ENCODE data around the gene HRH3.

HRH3 gene

GRCh38 chr20:62263396-62263795 lies 43.3 kb upstream of the HRH3 start:
- H3K27ac ChIP-seq (ENCODE audit: low read length, poor library complexity, severe bottlenecking) = no peak overlapping the region
- DNase-seq = no peak
- H3K9ac ChIP-seq (ENCODE audit: low read length) = no peak overlapping the region
- no peaks in the 10 kb centered on the region for H3K27me3 ChIP-seq (ENCODE audit: control insufficient read depth in 1 of 2, insufficient read depth in 1 of 2, low read length in 2 of 2)
- WGBS = 99% methylated on average over 14 of the region's 14 CpGs
- H3K4ac ChIP-seq (ENCODE audit: low read depth in 1 of 2, low read length in 2 of 2) = no peak overlapping the region
- H3K79me1 ChIP-seq (replicated peaks; ENCODE audit: low read length, poor library complexity, severe bottlenecking) = peaks cover 52% of the 10 kb centered on the region
- no peak overlapping the region for H4K91ac ChIP-seq (ENCODE audit: low read length)
- H3K9me3 ChIP-seq (ENCODE audit: control insufficient read depth, low read length) = peaks cover 12% of the 10 kb centered on the region
- H2AK5ac ChIP-seq (ENCODE audit: low read length, severe bottlenecking) = no peak overlapping the region
- no peak overlapping the region for H3K18ac ChIP-seq (ENCODE audit: low read depth in 1 of 2, low read length in 2 of 2)
- H2BK120ac ChIP-seq (ENCODE audit: low read depth, low read length) = no peak overlapping the region
- H2AFZ ChIP-seq (ENCODE audit: low read depth, low read length) = no peak overlapping the region
- H3K4me1 ChIP-seq (ENCODE audit: control insufficient read depth, insufficient read depth, low read depth, low read length) = peaks cover 7% of the 10 kb centered on the region
- H2BK15ac ChIP-seq (ENCODE audit: low read depth, poor library complexity, severe bottlenecking) = no peak overlapping the region
- H3K4me2 ChIP-seq (ENCODE audit: low read length, poor library complexity, severe bottlenecking) = no peak overlapping the region
- H2BK5ac ChIP-seq (ENCODE audit: low read depth, low read length, poor library complexity, severe bottlenecking) = no peak overlapping the region
- no peak overlapping the region for H3K14ac ChIP-seq (ENCODE audit: low read length in 2 of 2)
- H3K23ac ChIP-seq (ENCODE audit: low read length in 2 of 2) = no peak overlapping the region
- H4K8ac ChIP-seq (ENCODE audit: low read length) = no peak overlapping the region
- no peak overlapping the region for H3K4me3 ChIP-seq (ENCODE audit: insufficient read depth in 1 of 2, low read depth in 1 of 2, low read length in 2 of 2)
- no peak overlapping the region for H2BK12ac ChIP-seq (ENCODE audit: low read length in 2 of 2)
- peaks cover 70 to 78% of the 10 kb centered on the region in 2 experiments for H3K36me3 ChIP-seq (ENCODE audit: control insufficient read depth in 1 of 2, insufficient read depth in 2 of 2, low read depth in 1 of 2, low read length in 2 of 2)

GRCh38 chr20:62262064-62262463 lies 42.0 kb upstream of the HRH3 start:
- Histone ChIP-seq H3K27me3 (ENCODE audit: control insufficient read depth in 1 of 2, insufficient read depth in 1 of 2, low read length in 2 of 2) (no peaks in the 10 kb centered on the region), H2AK5ac (ENCODE audit: low read length, severe bottlenecking) (no peak overlapping the region), H4K91ac (ENCODE audit: low read length) (no peak overlapping the region), H3K9ac (ENCODE audit: low read length) (no peak overlapping the region), H3K18ac (ENCODE audit: low read depth in 1 of 2, low read length in 2 of 2) (no peak overlapping the region), H2BK12ac (ENCODE audit: low read length in 2 of 2) (no peak overlapping the region), H3K4me2 (ENCODE audit: low read length, poor library complexity, severe bottlenecking) (no peak overlapping the region), H3K9me3 (ENCODE audit: control insufficient read depth, low read length) (peaks cover 12% of the 10 kb centered on the region), H3K4ac (ENCODE audit: low read depth in 1 of 2, low read length in 2 of 2) (no peak overlapping the region), H2BK120ac (ENCODE audit: low read depth, low read length) (no peak overlapping the region), H3K79me1 (replicated peaks; ENCODE audit: low read length, poor library complexity, severe bottlenecking) (peaks cover 56% of the 10 kb centered on the region), H3K14ac (ENCODE audit: low read length in 2 of 2) (no peak overlapping the region), H2BK5ac (ENCODE audit: low read depth, low read length, poor library complexity, severe bottlenecking) (no peak overlapping the region), H2BK15ac (ENCODE audit: low read depth, poor library complexity, severe bottlenecking) (no peak overlapping the region), H3K27ac (ENCODE audit: low read length, poor library complexity, severe bottlenecking) (no peak overlapping the region), H3K4me3 (ENCODE audit: insufficient read depth in 1 of 2, low read depth in 1 of 2, low read length in 2 of 2) (no peak overlapping the region), H4K8ac (ENCODE audit: low read length) (no peak overlapping the region), H2AFZ (ENCODE audit: low read depth, low read length) (no peak overlapping the region), H3K23ac (ENCODE audit: low read length in 2 of 2) (no peak overlapping the region), H3K4me1 (ENCODE audit: control insufficient read depth, insufficient read depth, low read depth, low read length) (peaks cover 8% of the 10 kb centered on the region), H3K36me3 (ENCODE audit: control insufficient read depth in 1 of 2, insufficient read depth in 2 of 2, low read depth in 1 of 2, low read length in 2 of 2) (peaks cover 69 to 80% of the 10 kb centered on the region in 2 experiments)
- 97% methylated on average over 10 of the region's 10 CpGs for WGBS
- no peak for DNase-seq

DNA sequence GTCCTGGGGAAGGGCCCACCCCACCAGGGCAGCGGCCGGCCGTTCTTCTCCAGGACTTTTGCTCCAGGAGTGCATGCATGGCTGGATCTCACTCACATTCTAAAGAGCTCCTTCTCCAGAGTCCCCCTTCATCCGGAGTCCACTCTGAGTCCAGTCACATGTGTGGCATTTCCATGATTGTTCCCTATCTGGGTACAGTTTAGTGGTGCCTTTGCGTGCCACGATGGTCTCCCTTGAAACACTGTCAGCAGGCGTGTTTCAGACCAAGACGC lies 39.2 kb upstream of the HRH3 start:
- H3K4me1 ChIP-seq (ENCODE audit: control insufficient read depth, insufficient read depth, low read depth, low read length) = peaks cover 11% of the 10 kb centered on the region
- H4K91ac ChIP-seq (ENCODE audit: low read length) = no peak overlapping the region
- H3K14ac ChIP-seq (ENCODE audit: low read length in 2 of 2) = no peak overlapping the region
- H2BK5ac ChIP-seq (ENCODE audit: low read depth, low read length, poor library complexity, severe bottlenecking) = no peak overlapping the region
- H3K18ac ChIP-seq (ENCODE audit: low read depth in 1 of 2, low read length in 2 of 2) = no peak overlapping the region
- peaks cover 60% of the 10 kb centered on the region for H3K79me1 ChIP-seq (replicated peaks; ENCODE audit: low read length, poor library complexity, severe bottlenecking)
- no peak overlapping the region for H2BK120ac ChIP-seq (ENCODE audit: low read depth, low read length)
- no peaks in the 10 kb centered on the region for H3K9me3 ChIP-seq (ENCODE audit: control insufficient read depth, low read length)
- no peak overlapping the region for H3K4me3 ChIP-seq (ENCODE audit: insufficient read depth in 1 of 2, low read depth in 1 of 2, low read length in 2 of 2)
- no peak overlapping the region for H2BK15ac ChIP-seq (ENCODE audit: low read depth, poor library complexity, severe bottlenecking)
- H2BK12ac ChIP-seq (ENCODE audit: low read length in 2 of 2) = no peak overlapping the region
- no peak for DNase-seq
- H2AK5ac ChIP-seq (ENCODE audit: low read length, severe bottlenecking) = no peak overlapping the region
- no peaks in the 10 kb centered on the region for H3K27me3 ChIP-seq (ENCODE audit: control insufficient read depth in 1 of 2, insufficient read depth in 1 of 2, low read length in 2 of 2)
- no peak overlapping the region for H3K27ac ChIP-seq (ENCODE audit: low read length, poor library complexity, severe bottlenecking)
- no peak overlapping the region for H3K23ac ChIP-seq (ENCODE audit: low read length in 2 of 2)
- peaks cover 51 to 72% of the 10 kb centered on the region in 2 experiments for H3K36me3 ChIP-seq (ENCODE audit: control insufficient read depth in 1 of 2, insufficient read depth in 2 of 2, low read depth in 1 of 2, low read length in 2 of 2)
- no peak overlapping the region for H3K4me2 ChIP-seq (ENCODE audit: low read length, poor library complexity, severe bottlenecking)
- peak overlapping the region; percentile 77 for H3K9ac ChIP-seq (ENCODE audit: low read length)
- no peak overlapping the region for H3K4ac ChIP-seq (ENCODE audit: low read depth in 1 of 2, low read length in 2 of 2)
- H2AFZ ChIP-seq (ENCODE audit: low read depth, low read length) = no peak overlapping the region
- 99% methylated on average over 8 of the region's 8 CpGs for WGBS
- no peak overlapping the region for H4K8ac ChIP-seq (ENCODE audit: low read length)

GRCh38 chr20:62258499-62259293 lies 38.6 kb upstream of the HRH3 start:
- Histone ChIP-seq H3K36me3 (ENCODE audit: control insufficient read depth in 1 of 2, insufficient read depth in 2 of 2, low read depth in 1 of 2, low read length in 2 of 2) (peaks cover 46 to 71% of the 10 kb centered on the region in 2 experiments), H2AK5ac (ENCODE audit: low read length, severe bottlenecking) (no peak overlapping the region), H3K9ac (ENCODE audit: low read length) (peak overlapping the region; percentile 77), H3K4me2 (ENCODE audit: low read length, poor library complexity, severe bottlenecking) (no peak overlapping the region), H3K27me3 (ENCODE audit: control insufficient read depth in 1 of 2, insufficient read depth in 1 of 2, low read length in 2 of 2) (no peaks in the 10 kb centered on the region), H3K4me1 (ENCODE audit: control insufficient read depth, insufficient read depth, low read depth, low read length) (peaks cover 12% of the 10 kb centered on the region), H3K14ac (ENCODE audit: low read length in 2 of 2) (no peak overlapping the region), H3K27ac (ENCODE audit: low read length, poor library complexity, severe bottlenecking) (peak overlapping the region; percentile 14), H4K91ac (ENCODE audit: low read length) (no peak overlapping the region), H3K4ac (ENCODE audit: low read depth in 1 of 2, low read length in 2 of 2) (no peak overlapping the region), H2AFZ (ENCODE audit: low read depth, low read length) (no peak overlapping the region), H3K18ac (ENCODE audit: low read depth in 1 of 2, low read length in 2 of 2) (no peak overlapping the region), H3K9me3 (ENCODE audit: control insufficient read depth, low read length) (no peaks in the 10 kb centered on the region), H2BK5ac (ENCODE audit: low read depth, low read length, poor library complexity, severe bottlenecking) (no peak overlapping the region), H3K23ac (ENCODE audit: low read length in 2 of 2) (no peak overlapping the region), H2BK120ac (ENCODE audit: low read depth, low read length) (no peak overlapping the region), H3K79me1 (replicated peaks; ENCODE audit: low read length, poor library complexity, severe bottlenecking) (peaks cover 62% of the 10 kb centered on the region), H3K4me3 (ENCODE audit: insufficient read depth in 1 of 2, low read depth in 1 of 2, low read length in 2 of 2) (peak overlapping the region in 1 of 2 experiments; percentile 63), H2BK15ac (ENCODE audit: low read depth, poor library complexity, severe bottlenecking) (no peak overlapping the region), H2BK12ac (ENCODE audit: low read length in 2 of 2) (no peak overlapping the region), H4K8ac (ENCODE audit: low read length) (no peak overlapping the region)
- 86% methylated on average over 19 of the region's 20 CpGs for WGBS
- peak; percentile 69 for DNase-seq

Data from mesenchymal stem cell (in vitro differentiated cells and primary cell).